Measurements from ENCODE around the gene MDGA2.

The MDGA2 gene

DNA sequence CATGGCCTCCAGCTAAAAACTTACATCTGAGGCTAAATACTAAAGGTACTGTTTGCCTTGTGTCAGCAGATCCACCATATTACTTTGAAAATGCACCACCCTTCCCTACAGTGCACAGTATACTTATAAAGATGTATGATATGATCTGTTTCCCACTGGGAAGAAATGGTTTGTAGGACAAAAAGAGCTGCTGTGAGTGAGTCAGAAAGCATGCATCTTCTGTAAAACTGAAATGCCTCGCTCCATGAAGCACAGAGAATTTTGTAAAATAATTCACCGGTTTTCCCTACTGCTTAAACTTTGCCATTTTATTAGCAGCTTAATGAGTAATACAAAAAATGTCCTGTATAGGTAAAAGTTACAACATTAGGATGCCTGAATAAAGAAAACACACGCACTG is 68.8 kb downstream of the MDGA2 start:
- no peak for DNase-seq

DNA sequence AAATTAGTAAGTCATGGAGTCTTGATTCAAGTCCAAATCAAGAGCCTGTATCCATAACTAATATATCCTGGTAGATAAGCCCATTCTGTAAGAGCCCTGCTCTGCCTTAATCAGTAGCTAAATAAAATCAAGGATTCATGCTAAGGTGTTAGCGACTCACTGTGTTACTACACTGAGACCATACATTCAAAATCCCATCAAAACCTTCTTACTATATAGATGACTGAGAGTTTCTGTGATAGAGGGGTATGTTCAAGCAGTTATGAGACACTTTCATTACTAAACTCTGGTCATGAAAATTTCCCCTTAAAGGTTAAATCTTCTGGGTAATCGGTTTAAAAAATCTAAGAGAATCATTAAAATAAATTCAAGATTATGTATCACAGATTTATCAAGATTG is 78.5 kb downstream of the MDGA2 start:
- no peak for DNase-seq

DNA sequence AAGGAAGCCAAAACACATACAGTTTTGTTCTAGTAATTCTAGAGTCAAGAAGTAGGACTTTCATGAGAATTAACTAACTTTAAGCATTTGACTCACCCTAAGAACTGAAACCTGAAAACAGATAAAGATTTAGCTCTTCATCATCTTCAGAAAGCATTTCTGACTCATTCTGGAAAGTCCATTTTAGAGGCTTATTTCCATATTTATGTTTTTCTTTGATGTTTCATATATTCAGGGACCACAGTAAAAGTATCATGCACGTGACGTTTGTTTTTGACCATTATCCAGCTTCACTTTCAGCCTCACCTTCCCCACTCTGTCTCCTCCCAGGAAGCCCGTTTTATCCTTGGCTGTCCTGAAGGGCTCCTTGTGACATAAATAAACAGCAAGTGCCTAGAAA is 79.2 kb downstream of the MDGA2 start:
- DNase-seq, result no peak

DNA sequence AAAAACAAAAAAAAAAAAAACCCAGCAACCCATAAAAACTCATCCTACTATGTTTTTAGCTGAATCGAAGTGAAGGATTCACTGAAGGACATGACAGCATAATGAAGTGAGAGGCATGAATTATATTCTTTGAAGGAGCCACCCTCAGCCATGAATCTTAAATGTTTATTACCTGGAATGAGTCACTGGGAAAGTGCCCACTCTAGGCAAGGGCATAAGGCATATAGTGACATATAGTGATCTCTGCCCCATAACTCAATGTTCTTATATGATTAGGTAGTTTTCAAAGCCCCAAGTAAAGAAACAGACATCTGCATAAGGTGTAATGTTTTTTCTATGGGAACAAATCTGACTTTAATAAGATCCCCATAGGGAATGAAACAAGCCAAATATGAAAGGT is 79.9 kb downstream of the MDGA2 start:
- DNase-seq, result no peak

DNA sequence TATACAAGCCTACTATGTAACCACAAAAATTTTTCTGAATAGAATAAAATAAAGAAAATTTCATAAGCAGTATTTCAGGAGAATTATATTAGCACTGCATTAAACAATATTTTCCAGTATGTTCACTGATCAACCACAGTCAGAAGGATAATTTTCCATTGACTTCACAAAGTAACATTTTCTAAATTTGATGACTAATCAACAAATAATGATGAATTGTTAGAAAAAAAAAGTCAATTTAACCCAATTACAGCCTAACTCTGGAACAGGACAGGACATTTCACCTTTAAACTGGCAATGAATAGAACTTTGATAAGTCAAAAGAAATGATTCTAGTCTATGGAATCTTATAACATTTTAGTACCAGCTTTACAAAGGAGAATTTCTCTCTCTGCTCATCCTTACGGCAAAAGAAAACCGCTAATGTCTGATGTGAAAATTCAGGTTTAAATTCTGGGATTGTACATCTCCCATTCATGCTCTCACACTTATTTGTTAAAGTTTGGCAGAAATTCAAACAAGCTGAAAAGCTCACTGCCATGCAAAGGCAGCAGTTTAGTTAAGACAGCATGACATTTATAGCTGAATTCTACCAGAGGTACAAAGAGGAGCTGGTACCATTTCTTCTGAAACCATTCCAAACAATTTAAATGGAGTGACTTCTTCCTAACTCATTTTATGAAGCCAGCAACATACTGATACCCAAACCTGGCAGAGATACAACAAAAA is 84.5 kb downstream of the MDGA2 start:
- no peak for DNase-seq

DNA sequence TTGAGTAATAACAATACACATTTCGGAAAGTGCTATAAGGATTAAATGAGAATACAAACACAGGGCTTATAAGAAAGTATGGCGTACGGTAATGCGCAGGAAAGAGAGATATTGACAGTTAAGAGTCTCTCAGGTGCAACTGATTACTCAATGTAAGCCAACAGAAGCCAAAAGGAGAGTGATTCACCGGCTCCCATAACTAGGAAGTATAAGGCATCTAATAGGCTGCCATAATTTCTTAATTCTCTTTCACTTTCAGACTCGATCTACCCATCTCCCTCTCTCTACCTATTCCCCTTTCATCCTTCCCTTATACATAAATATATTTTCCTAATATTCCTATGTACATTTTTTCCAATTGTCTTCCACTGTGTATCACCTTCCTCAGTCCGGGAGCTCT is 90.0 kb downstream of the MDGA2 start:
- DNase-seq, result no peak

DNA sequence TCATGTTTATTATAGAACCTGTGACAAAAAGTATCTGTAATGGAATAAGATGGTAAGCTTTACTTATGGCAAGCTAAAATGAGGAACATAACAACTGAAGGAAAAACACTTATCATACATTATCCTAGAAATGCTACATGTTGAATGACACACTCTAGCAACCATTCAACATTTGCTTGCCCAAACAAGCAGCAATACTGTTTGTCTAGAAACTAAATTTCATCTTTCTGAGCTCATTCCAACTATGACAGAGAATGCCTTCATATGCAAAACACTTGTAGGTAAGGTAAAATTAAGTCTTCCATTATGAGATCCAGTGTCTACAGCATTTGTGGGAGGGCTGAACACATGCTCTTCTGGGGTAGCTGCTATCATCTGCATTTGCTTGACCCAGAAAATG is 108.1 kb downstream of the MDGA2 start:
- no peak for DNase-seq

DNA sequence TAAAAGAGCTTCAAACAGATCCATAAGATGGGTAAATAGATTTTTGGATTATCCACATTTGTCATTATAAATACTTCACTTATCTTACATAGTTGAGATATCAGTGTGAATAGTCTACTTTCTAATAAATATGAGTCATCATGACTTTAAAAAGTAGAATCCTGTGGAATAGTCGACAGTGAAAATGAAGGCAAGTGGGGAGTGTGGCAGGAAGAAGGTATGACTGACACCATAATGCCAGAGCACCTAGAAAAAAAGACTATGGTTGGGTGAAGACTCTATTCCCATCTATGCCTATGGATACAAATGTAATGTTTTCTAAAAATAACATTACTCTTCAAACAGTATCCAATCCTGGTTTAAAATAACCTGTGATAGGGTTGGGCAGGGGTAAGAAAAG is 117.5 kb downstream of the MDGA2 start:
- no peak for DNase-seq

DNA sequence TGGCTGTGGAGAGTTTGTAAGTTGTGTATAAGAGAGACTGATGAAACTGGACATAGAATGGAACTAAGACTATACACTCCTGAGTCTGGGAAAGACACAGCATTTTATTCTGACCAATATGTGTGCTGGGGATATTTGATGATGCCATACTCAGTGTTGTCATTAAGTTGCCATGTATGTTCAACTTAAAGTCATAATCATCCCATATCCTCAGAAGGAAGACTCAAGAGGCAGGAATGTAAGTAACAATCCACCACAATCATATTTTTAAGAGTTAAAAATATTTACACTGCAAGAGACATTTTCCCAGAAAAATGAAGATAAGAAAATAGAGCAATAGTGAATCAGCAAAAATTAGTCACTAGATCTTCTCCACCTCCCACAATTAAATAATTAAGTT is 120.1 kb downstream of the MDGA2 start:
- DNase-seq, result no peak

DNA sequence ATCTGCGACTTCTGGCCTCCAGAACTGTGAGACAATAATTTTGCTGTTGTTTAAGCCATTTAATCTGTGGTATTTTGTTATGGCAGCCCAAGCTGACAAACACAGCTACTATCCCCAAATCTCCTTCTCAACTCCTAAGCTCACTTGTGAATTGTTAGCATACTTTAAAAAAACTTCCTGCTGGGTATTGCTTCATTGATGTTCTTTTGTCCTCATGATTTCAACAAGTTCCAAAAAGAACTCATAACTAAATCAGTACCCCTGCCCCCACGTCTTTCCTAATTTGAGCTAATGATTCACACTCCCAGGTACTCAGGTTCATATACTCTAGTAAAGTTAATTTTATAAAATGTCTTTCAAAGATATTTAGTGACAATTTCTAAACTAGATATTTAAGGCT is 125.5 kb downstream of the MDGA2 start:
- no peak for DNase-seq

DNA sequence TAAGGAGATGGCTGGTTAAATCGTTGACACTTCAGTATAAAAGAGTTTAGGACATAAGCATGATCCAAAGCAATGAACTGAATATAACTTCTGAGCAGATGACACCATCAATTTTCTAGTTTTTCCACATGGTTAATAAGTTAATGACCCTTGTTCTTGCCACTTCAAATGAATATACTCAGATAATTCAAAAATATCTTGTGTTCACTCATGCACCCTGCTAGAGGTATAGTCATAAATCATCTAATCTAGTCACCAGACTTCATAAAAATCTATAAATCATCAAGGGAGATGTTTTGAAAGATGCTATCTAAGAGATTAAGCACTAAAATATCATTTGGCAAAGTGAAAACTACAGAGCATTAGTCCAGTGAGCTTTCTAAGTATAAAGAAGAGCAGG is 131.9 kb downstream of the MDGA2 start:
- no peak for DNase-seq

DNA sequence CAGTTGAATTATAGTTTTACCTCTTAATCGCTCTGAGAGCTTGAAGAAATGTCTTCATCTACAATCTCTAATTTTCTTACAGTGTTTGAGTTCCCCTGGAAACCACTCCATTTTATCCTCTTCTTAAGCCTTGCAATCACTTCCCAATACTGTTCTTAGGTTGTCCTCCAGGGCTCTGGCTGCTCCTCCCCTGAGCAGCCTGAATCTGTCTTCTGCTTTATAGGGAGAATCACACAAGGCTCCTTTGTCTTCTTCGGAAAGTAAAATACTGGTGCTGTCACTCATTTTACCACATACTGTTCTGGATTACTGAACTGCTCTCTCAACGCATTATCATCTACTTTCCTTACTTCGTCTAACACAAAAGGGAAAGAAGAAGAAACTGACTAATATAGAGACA is 133.7 kb downstream of the MDGA2 start:
- DNase-seq, result no peak

DNA sequence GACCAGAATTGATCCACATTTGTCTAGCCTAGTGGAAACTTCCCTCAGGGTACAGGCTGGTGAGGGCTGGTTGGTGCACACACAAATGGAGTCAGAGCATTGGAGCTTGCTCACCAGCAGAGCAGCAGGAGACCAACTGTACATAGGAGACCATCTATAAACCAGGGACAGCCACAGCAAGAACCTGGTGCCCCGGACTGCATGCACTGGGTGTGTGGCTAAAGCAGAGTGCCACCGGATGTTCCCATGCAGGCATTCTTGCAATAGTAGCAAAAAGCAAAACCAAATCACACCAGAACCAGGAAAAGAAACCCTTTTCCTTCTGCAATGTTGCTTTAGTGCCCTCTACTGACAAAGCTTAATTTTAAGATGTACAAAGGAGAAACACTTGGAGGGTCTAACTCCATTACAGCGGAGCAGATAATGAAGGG is 136.4 kb downstream of the MDGA2 start:
- DNase-seq, result no peak

DNA sequence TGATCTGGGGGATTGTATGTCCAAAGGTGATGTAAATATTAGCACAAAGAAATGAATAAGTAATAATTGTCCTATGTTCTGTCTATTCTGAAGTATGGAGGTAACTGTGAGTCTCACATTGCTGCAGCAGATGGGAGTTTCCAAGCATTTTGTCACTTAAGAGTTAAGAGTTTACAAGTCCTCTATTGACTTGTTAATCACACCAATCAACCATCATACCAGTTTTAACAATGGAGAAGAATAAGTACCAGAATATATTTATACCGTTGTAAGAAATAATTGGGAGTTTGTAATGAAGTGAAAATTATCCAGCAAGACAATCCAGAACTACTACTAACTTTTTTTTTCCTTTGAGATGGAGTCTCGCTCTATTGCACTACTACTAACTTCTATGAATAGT is 139.1 kb downstream of the MDGA2 start:
- DNase-seq, result no peak

DNA sequence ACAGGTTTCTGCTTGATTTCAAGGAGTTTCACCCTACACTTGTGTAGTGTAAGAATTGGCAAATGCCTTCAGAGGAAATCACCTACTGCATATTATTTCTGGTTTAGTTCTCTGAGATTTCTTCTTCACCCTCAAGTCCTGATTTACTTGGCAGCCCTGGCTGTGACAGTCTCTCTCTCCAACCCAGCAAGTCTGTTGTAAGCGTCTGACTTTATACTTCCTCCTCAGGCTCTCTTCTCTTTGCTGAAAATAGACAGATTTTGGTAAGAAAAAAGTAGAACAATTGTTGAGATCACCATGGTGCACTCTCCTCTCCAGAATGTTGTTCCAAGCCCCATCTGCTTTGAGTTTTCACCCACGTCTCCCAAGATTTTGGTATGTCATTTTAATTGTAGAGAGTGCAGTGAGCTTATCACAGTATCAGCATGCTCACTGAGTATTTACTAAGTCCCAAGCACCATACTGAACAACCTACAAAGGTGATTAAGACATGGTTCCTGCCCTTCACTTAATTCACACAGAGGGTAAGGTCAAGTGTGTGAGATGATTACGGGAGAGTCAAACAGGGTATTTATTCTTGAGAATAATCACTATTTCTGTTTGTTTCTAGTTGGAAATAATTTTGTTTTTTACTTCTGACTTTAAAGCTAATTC is 148.7 kb downstream of the MDGA2 start:
- no peak for DNase-seq

DNA sequence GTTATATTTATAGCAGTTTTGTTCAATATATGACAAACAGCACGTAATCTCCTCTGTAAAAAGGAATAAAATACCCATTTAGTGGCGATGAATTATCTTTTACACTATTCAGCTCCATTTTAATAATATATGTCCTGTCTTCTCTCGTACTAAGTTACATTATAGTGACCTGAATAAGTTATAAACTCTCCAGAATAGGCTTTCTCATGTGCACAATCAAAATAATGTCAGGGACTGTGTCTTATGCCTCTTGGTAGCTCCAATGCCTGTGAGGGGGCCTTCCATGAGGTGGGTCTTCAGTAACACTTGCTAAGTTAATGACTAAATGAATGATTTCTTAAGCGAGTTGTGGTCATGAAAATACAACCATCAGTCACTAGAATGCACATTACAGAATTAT is 150.9 kb downstream of the MDGA2 start:
- no peak for DNase-seq

DNA sequence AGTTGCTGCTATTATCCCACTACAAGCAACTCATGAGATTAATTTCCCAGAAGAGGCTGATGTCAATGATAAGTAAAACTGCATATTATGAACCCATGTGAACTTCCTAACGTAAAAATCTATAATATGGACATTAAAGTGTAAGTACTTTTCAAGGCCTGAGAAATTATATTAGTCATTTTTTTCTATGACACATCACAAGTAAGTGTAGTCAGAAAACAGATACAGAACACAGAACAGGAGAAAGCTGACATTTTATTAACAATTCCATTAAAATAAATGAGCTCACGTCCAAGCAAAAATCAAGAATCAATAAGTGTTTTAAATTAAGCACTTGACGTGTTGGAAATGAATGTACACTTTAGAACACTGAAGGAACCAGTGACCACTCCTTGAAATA is 155.0 kb downstream of the MDGA2 start:
- no peak for DNase-seq

DNA sequence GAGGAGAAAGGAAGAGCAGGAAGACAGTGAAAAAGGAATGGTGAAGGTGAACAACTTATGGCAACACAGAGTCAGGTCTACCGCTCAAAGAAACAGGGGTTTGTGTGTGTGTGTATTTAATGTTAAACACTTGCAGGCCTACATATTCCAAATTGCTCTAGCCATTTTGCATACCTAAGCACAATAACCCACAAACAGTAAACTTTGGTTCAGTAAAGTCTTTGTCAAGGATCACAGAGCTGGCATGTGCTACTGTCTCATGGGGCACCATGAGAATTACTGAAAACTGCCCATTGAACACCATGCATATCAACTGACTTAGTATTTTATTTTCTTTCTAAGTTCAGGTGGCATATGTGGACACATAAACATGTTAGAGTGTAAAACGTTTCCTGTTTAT is 163.6 kb downstream of the MDGA2 start:
- DNase-seq, result no peak

DNA sequence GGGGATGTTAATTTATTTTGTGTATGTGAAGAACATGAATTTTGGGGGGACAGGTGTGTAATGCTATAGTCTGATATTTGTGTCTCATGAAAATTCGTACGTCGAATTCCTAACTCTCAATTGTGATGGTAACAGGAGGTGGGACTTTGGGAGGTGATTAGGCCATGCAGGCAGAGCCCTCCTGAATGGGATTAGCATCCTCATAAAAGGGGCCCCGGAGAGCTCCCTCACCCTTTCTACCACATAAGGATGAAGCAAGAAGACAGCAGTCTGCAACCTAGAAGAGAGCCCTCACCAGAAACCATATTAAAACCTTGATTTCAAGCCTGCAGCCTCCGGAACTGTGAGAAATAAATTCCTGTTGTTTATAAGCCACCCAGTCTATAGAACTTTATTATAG is 165.4 kb downstream of the MDGA2 start:
- no peak for DNase-seq

DNA sequence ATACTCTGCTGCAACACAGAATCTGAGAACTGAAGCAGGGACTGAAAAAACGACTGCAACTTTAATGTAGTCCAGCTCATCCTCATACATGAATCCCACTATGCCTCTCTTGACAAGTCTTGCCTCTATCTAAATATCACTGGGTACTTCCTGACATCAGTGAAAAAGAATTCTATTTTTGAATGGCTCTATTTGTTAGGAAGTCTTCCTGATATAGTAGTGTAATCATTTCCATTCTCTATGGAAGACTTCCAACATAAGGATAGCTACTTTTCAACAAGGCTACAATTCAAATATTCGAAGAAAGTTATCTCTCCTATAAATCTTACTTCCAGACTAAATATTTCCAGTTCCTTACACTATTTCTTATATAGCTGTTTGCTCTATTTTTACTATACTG is 167.5 kb downstream of the MDGA2 start:
- no peak for DNase-seq

DNA sequence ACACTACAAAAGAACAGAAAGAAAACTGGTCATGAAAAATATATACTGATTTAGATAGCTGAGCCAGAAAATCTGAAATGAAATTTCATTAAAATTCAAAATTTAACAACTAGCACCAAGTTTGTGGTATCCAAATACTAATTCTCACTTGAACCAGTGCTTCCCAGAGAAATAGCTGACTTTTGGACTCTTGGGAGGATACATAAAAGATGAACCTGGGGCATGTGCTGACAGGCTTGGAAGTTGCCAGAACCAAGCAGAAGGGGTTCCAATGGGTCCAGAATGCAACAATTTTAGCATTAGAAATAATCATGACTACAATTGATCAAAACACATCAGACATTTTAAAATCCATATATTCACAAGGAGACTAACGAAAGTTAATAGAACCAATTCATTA is 175.0 kb downstream of the MDGA2 start:
- no peak for DNase-seq

DNA sequence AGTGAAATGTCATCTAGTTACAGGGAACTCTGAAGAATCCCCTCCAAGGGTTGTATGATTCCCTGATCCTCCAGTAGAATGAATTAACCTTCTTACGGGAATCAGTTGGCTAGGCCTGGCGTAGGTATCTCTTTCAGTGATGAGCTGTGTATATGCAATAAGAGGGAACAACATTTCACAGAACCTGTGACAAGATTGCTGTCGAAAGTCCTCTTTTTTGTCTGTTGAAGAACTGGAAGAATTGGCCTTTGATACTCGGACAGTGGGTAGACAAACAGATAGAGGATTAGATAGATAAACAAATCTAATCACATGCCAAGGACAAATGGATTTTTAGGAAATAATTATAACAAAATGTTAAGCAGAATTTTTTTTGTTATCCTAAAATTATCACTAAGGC is 184.6 kb downstream of the MDGA2 start:
- DNase-seq, result no peak

DNA sequence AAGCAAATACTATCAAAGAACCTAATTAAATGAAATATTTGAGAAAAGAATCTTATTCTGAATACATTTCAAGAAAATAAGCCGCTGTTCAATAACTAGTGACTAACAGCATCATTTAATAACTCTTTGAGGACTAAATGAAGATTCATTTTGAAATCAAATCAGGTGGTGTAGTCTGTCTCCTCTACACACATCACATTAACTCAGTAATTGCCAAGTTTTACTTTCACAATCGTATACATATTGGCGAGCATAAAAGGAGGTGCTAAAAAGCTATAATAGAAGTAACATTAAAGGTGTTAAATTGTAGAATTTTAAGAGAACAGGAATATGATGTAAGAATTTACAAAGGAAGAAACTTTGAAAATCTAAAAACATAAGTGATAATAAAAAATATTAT is 185.1 kb downstream of the MDGA2 start:
- DNase-seq, result no peak

DNA sequence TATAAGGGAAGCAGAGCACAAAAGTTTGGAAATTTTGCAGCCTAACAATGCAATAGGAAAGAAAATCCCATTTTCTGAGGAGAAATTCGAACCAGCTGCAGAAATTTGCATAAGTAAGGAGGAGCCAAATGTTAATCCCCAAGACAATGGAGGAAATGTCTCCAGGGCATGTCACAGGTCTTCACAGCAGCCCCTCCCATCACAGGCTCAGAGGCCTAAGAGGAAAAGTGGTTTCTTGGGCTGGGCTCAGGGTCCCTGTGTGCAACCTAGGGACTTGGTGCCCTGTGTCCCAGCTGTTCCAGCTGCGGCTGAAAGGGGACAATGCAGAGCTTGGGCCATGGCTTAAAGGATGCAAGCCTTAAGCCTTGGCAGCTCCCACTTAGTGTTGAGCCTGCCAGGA is 190.0 kb downstream of the MDGA2 start:
- DNase-seq, result no peak

DNA sequence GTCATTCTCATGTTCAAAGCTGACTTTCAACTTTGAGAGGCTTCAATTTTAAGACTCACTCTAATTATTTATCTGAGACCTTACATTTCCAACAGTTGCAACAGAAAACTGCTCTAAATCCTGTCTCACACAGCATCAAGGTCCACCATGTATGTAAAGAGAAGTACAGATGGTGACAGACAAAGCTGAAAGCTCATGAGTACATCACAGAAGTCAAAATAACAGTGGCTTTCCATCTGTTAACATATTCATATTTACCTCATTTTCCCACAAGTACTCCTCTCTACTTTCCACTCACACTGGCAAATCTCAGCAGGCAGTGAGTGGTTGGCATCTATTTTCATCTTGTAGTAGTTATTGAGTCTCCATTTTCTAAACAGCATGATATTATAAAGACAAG is 192.0 kb downstream of the MDGA2 start:
- no peak for DNase-seq

Data from activated CD4-positive, CD25-positive, alpha-beta regulatory T cell (primary cell).